Fibroblast of lung (primary cell): ENCODE measurements around the gene GJC2.

ENCODE experiments used
- CTCF ChIP-seq, 2 donors: IDR thresholded peaks in 1 of 2; conservative IDR thresholded peaks in 1 of 2; 1 replicate in 1 of 2; 2 replicates in 1 of 2; pipeline ENCODE4 v1.5.1; 2011 to 2012; ENCODE audit warnings: low read length in 2 of 2, control low read depth in 1 of 2, inconsistent platforms in 1 of 2, low read depth in 1 of 2, mild to moderate bottlenecking in 1 of 2
- EZH2 ChIP-seq: IDR thresholded peaks from 2 replicates; pipeline ENCODE4 v1.5.1; 2012; ENCODE audit warnings: low read length, control low read depth, mild to moderate bottlenecking; ENCODE audit errors: missing control alignments

GRCh38 chr1:228145463-228146416 lies 4.0 kb upstream of the GJC2 start:
- no peak for TF ChIP-seq CTCF (conservative IDR thresholded peaks at IDR 0.05 in 1 of 2, IDR thresholded peaks at IDR 0.05 in 1 of 2; ENCODE audit: low read depth in 1 of 2, low read length in 2 of 2)
- TF ChIP-seq EZH2, result no peak
